CD14-positive monocyte (primary cell): ENCODE measurements around the gene STEAP3. TPM values are rescaled to one million over a fixed set of nuclear protein-coding genes. Genes with fewer than 3 reads are reported as not detected.

ENCODE experiments used
- DNase-seq, 3 donors: peaks; one replicate each; pipeline ENCODE4 v3.0.0-alpha.2; 2011 to 2022
- H2AFZ ChIP-seq: 2 replicates; pipeline ENCODE4 v1.6.0; 2012; ENCODE audit warnings: mild to moderate bottlenecking, low read depth, low read length, inconsistent platforms; ENCODE audit not compliant: insufficient read depth, poor library complexity, severe bottlenecking
- H3K27ac ChIP-seq, 2 donors: 1 replicate in 1 of 2; 2 replicates in 1 of 2; pipeline ENCODE4 v1.5.1; 2012 to 2013; ENCODE audit warnings: low read length in 2 of 2, control low read depth in 1 of 2, inconsistent platforms in 1 of 2, low read depth in 1 of 2, mild to moderate bottlenecking in 1 of 2
- H3K27me3 ChIP-seq, 2 donors: one replicate each; pipeline versions ENCODE4 v1.6.0 to v1.6.1; 2011 to 2013; ENCODE audit warnings: low read length in 2 of 2; ENCODE audit not compliant: control insufficient read depth in 2 of 2, insufficient read depth in 2 of 2
- H3K36me3 ChIP-seq, 2 donors: replicated peaks in 1 of 2; 1 replicate in 1 of 2; 2 replicates in 1 of 2; pipeline versions ENCODE4 v1.5.1 to v1.6.1; 2012 to 2013; ENCODE audit warnings: low read length in 2 of 2, control low read depth in 1 of 2, inconsistent platforms in 1 of 2, mild to moderate bottlenecking in 1 of 2; ENCODE audit not compliant: insufficient read depth in 2 of 2, control insufficient read depth in 1 of 2
- H3K4me1 ChIP-seq, 2 donors: 1 replicate in 1 of 2; 2 replicates in 1 of 2; pipeline versions ENCODE4 v1.5.1 to v1.6.1; 2012 to 2013; ENCODE audit warnings: low read length in 2 of 2, control low read depth in 1 of 2, inconsistent platforms in 1 of 2, mild to moderate bottlenecking in 1 of 2, moderate library complexity in 1 of 2; ENCODE audit not compliant: insufficient read depth in 2 of 2, control insufficient read depth in 1 of 2
- H3K4me2 ChIP-seq: replicated peaks from 2 replicates; pipeline ENCODE3; 2012; ENCODE audit warnings: low read length, moderate library complexity, mild to moderate bottlenecking; ENCODE audit not compliant: poor library complexity, severe bottlenecking; ENCODE audit errors: extremely low read depth
- H3K4me3 ChIP-seq, 3 experiments: fragments of 200-600 bp in 1 of 3; sonication (generic) in 1 of 3; replicated peaks in 1 of 3; 1 replicate in 2 of 3; 2 replicates in 1 of 3; pipeline ENCODE4 v1.5.1; 2011 to 2013; ENCODE audit warnings: low read length in 3 of 3, mild to moderate bottlenecking in 3 of 3, control low read depth in 2 of 3, low read depth in 2 of 3, inconsistent platforms in 1 of 3, moderate library complexity in 1 of 3
- H3K79me2 ChIP-seq: 2 replicates; pipeline ENCODE4 v1.6.0; 2012; ENCODE audit warnings: mild to moderate bottlenecking, control low read depth, inconsistent platforms, low read length, moderate library complexity; ENCODE audit not compliant: insufficient read depth
- H3K9ac ChIP-seq: 2 replicates; pipeline ENCODE4 v1.6.0; 2017; ENCODE audit warnings: low read length, mild to moderate bottlenecking; ENCODE audit not compliant: insufficient read depth, poor library complexity, severe bottlenecking
- H3K9me3 ChIP-seq, 2 donors: replicated peaks in 1 of 2; 1 replicate in 1 of 2; 2 replicates in 1 of 2; pipeline versions ENCODE4 v1.5.1 to v1.6.1; 2012 to 2013; ENCODE audit warnings: low read length in 2 of 2, control low read depth in 1 of 2; ENCODE audit not compliant: control insufficient read depth in 1 of 2, insufficient read depth in 1 of 2
- H4K20me1 ChIP-seq: 2 replicates; pipeline ENCODE4 v1.6.0; 2012; ENCODE audit warnings: mild to moderate bottlenecking, low read length, control low read depth, moderate library complexity; ENCODE audit not compliant: insufficient read depth
- H3K27ac Mint-ChIP-seq, 7 donors: one replicate each; pipeline ENCODE4 v1.8.0; 2020; ENCODE audit warnings: mild to moderate bottlenecking in 7 of 7, mixed read lengths in 7 of 7, moderate library complexity in 6 of 7, inconsistent platforms in 2 of 7
- H3K27me3 Mint-ChIP-seq, 3 donors: one replicate each; pipeline ENCODE4 v1.8.0; 2021 to 2022; ENCODE audit warnings: low read depth in 3 of 3, mild to moderate bottlenecking in 3 of 3, mixed read lengths in 3 of 3, moderate library complexity in 3 of 3, inconsistent platforms in 1 of 3
- H3K36me3 Mint-ChIP-seq, 2 donors: one replicate each; pipeline ENCODE4 v1.8.0; 2020; ENCODE audit warnings: mixed read lengths in 2 of 2, inconsistent platforms in 1 of 2, mild to moderate bottlenecking in 1 of 2
- H3K4me1 Mint-ChIP-seq: one replicate; pipeline ENCODE4 v1.8.0; 2020; ENCODE audit warnings: mild to moderate bottlenecking, mixed read lengths
- H3K4me3 Mint-ChIP-seq, 2 donors: one replicate each; pipeline ENCODE4 v1.8.0; 2020; ENCODE audit warnings: mild to moderate bottlenecking in 2 of 2, mixed read lengths in 2 of 2, moderate library complexity in 1 of 2
- H3K9me3 Mint-ChIP-seq, 7 donors: one replicate each; pipeline ENCODE4 v1.8.0; 2020 to 2022; ENCODE audit warnings: mixed read lengths in 7 of 7, mild to moderate bottlenecking in 6 of 7, moderate library complexity in 6 of 7, inconsistent platforms in 2 of 7
- CTCF ChIP-seq: fragments of 200-600 bp; IDR thresholded peaks from one replicate; pipeline ENCODE4 v1.8.0; 2022; ENCODE audit warnings: antibody characterized with exemption, mild to moderate bottlenecking
- WGBS: methylation state at CpG from one replicate; pipeline ENCODE4 v1.1.5; 2013; ENCODE audit warnings: missing lambda C conversion rate; ENCODE audit not compliant: insufficient coverage; 5-methylcytosine and 5-hydroxymethylcytosine counted together
- intact Hi-C, 2 donors: fragments of 100-400 bp; cut with micrococcal nuclease; formaldehyde crosslinking; loops; one replicate each; pipeline versions ENCODE4 v1.15.0 to v1.15.1; 2023
- polyA plus RNA-seq, 3 donors: library from polyadenylated mRNA; depleted of rRNA in 1 of 3; unstranded in 2 of 3; stranded (reverse) in 1 of 3; fragments of 300-500 nt in 2 of 3; fragments of >200 nt in 1 of 3; fragmentation: Illumina TruSeq in 2 of 3; gene quantifications; 1 replicate in 2 of 3; 2 replicates in 1 of 3; pipeline ENCODE4 v1.2.3, GENCODE V29; 2012 to 2021

The STEAP3 gene
- polyA plus RNA-seq, 3 donors, result 3.0 to 10.7 (median 3.3) TPM

DNA sequence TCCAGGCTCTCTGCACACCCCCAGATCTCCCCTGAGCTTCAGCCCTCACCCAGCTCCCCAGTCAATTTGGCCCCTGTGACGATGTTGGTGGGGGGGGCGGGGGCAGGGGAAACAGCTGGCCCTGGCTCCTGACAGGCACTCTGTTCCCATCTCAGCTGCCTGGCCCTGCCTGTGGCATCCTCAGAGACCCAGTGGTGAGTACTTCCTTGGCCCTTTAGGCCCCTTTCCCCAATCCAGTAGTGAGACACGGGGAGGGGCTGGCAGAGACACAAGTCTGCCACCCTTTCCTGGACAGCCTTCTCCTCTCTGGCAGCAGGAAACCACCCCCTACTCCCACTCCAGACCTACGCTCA is 45.8 kb upstream of the STEAP3 start:
- no peak overlapping the region for H3K9ac ChIP-seq
- TF ChIP-seq CTCF, result no peak
- H3K36me3 Mint-ChIP-seq, result no peaks in the 10 kb centered on the region
- H3K4me1 Mint-ChIP-seq, result no peaks in the 10 kb centered on the region
- WGBS, result 77% methylated on average over 3 of the region's 4 CpGs
- no peaks in the 10 kb centered on the region for H3K27me3 ChIP-seq
- no peak overlapping the region for H2AFZ ChIP-seq
- no peaks in the 10 kb centered on the region for H3K9me3 ChIP-seq
- DNase-seq, result no peak
- intact Hi-C loops, result loop anchor here (10.0 kb wide), 1 partner anchor 163 kb away; no protein-coding TSS in a partner anchor
- peaks cover 0 to 4% (median 2%) of the 10 kb centered on the region in 3 donors for H3K27me3 Mint-ChIP-seq
- no peak overlapping the region for H3K27ac ChIP-seq
- no peaks in the 10 kb centered on the region for H3K36me3 ChIP-seq
- H3K4me1 ChIP-seq, result no peaks in the 10 kb centered on the region
- H3K27ac Mint-ChIP-seq, result peak overlapping the region in 1 of 7 donors; percentile 25
- no peak overlapping the region for H3K4me2 ChIP-seq
- H3K4me3 Mint-ChIP-seq, result no peak overlapping the region
- H4K20me1 ChIP-seq, result no peaks in the 10 kb centered on the region
- no peak overlapping the region for H3K4me3 ChIP-seq
- H3K9me3 Mint-ChIP-seq, result no peaks in the 10 kb centered on the region
- no peaks in the 10 kb centered on the region for H3K79me2 ChIP-seq

- Histone ChIP-seq H3K27me3 (no peaks in the 10 kb centered on the region), H3K4me1 (no peaks in the 10 kb centered on the region), H3K9me3 (no peaks in the 10 kb centered on the region), H3K36me3 (no peaks in the 10 kb centered on the region), H3K27ac (no peak overlapping the region), H3K79me2 (no peaks in the 10 kb centered on the region), H3K4me3 (no peak overlapping the region), H3K4me2 (no peak overlapping the region), H4K20me1 (no peaks in the 10 kb centered on the region), H3K9ac (no peak overlapping the region), H2AFZ (no peak overlapping the region)
- Mint-ChIP-seq H3K4me3 (no peak overlapping the region), H3K27ac (no peak overlapping the region), H3K27me3 (peaks cover 0 to 4% (median 2%) of the 10 kb centered on the region in 3 donors), H3K4me1 (no peaks in the 10 kb centered on the region), H3K36me3 (no peaks in the 10 kb centered on the region), H3K9me3 (no peaks in the 10 kb centered on the region)
- no peak for DNase-seq
- intact Hi-C loops, result loop anchor here (10.0 kb wide), 1 partner anchor 164 kb away; no protein-coding TSS in a partner anchor
- TF ChIP-seq CTCF, result no peak
- 96% methylated on average over 6 of the region's 6 CpGs for WGBS
Measured at GRCh38 chr2:119178776-119179175, 44.9 kb upstream of the STEAP3 start.
